H1 (cell line): Measurements from ENCODE around the gene CLEC4F. TPM values are rescaled to one million over a fixed set of nuclear protein-coding genes. Genes with fewer than 3 reads are reported as not detected.

Experiments
- CTCF ChIA-PET: fragments of 300-600 bp; sonication (Branson Sonifier 250); formaldehyde crosslinking; loops from one replicate; lab custom pipeline; 2021; ENCODE audit not compliant: partially characterized antibody; lab: Charles Lee
- POLR2A ChIA-PET: fragments of 300-600 bp; sonication (Branson Sonifier 250); formaldehyde crosslinking; loops from one replicate; lab custom pipeline; 2021; ENCODE audit warnings: inconsistent platforms; ENCODE audit not compliant: partially characterized antibody; lab: Charles Lee
- DNase-seq, 2 experiments: peaks; one replicate each; pipeline versions ENCODE4 v3.0.0 to v3.0.0-alpha.2; 2010 to 2022; ENCODE audit warnings: low spot score in 2 of 2, low read depth in 1 of 2, mixed read lengths in 1 of 2
- FAIRE-seq: peaks from 2 replicates; lab custom pipeline; 2011; peaks lifted over from hg19 to GRCh38; lab: Jason Lieb, UNC
- H2AFZ ChIP-seq: 2 replicates; pipeline ENCODE4 v1.8.1; 2012; ENCODE audit warnings: low read length, inconsistent platforms
- H2AK5ac ChIP-seq: 2 replicates; pipeline ENCODE4 v1.6.1; 2013; ENCODE audit warnings: low read depth, low read length
- H2BK120ac ChIP-seq: replicated peaks from 2 replicates; pipeline ENCODE3; 2013; ENCODE audit warnings: low read depth, low read length, inconsistent platforms
- H2BK12ac ChIP-seq: 2 replicates; pipeline ENCODE4 v1.6.1; 2013; ENCODE audit warnings: low read depth, low read length
- H2BK15ac ChIP-seq: 2 replicates; pipeline ENCODE4 v1.6.1; 2013; ENCODE audit warnings: low read length
- H2BK20ac ChIP-seq: 2 replicates; pipeline ENCODE4 v1.6.1; 2013; ENCODE audit warnings: low read length
- H2BK5ac ChIP-seq: 2 replicates; pipeline ENCODE4 v1.6.1; 2013; ENCODE audit warnings: low read depth, low read length
- H3K14ac ChIP-seq: 2 replicates; pipeline ENCODE4 v1.6.1; 2013; ENCODE audit warnings: inconsistent platforms; ENCODE audit not compliant: insufficient read length
- H3K18ac ChIP-seq: 2 replicates; pipeline ENCODE4 v1.6.1; 2013; ENCODE audit warnings: low read length; ENCODE audit errors: extremely low read depth
- H3K23ac ChIP-seq: 2 replicates; pipeline ENCODE4 v1.6.1; 2013; ENCODE audit warnings: inconsistent platforms; ENCODE audit not compliant: insufficient read length
- H3K23me2 ChIP-seq: 2 replicates; pipeline ENCODE4 v1.6.1; 2013; ENCODE audit warnings: low read depth, low read length
- H3K27ac ChIP-seq: 2 replicates; pipeline ENCODE4 v1.6.1; 2011; ENCODE audit warnings: low read depth, low read length, inconsistent platforms
- H3K27me3 ChIP-seq, 4 experiments: replicated peaks in 1 of 4; 1 replicate in 1 of 4; 2 replicates in 3 of 4; pipeline versions ENCODE4 v1.6.1 to v1.8.1; 2011 to 2013; ENCODE audit warnings: low read length in 3 of 4, mild to moderate bottlenecking in 3 of 4, inconsistent platforms in 2 of 4, mixed read lengths in 2 of 4, moderate library complexity in 1 of 4; ENCODE audit not compliant: control insufficient read depth in 3 of 4, insufficient read depth in 3 of 4; ENCODE audit errors: extremely low read depth in 1 of 4
- H3K36me3 ChIP-seq, 4 experiments: 2 replicates each; pipeline versions ENCODE4 v1.6.1 to v1.8.1; 2011 to 2013; ENCODE audit warnings: mild to moderate bottlenecking in 4 of 4, low read length in 3 of 4, moderate library complexity in 2 of 4, control low read depth in 1 of 4, inconsistent platforms in 1 of 4; ENCODE audit not compliant: insufficient read depth in 4 of 4, control insufficient read depth in 2 of 4
- H3K4ac ChIP-seq: replicated peaks from 2 replicates; pipeline ENCODE3; 2013; ENCODE audit warnings: low read length, low read depth, mixed read lengths, inconsistent platforms; ENCODE audit not compliant: insufficient read length
- H3K4me1 ChIP-seq, 4 experiments: replicated peaks in 1 of 4; 1 replicate in 1 of 4; 2 replicates in 3 of 4; pipeline versions ENCODE4 v1.6.1 to v1.8.1; 2011 to 2013; ENCODE audit warnings: low read length in 3 of 4, inconsistent platforms in 2 of 4, mixed read lengths in 1 of 4; ENCODE audit not compliant: insufficient read depth in 4 of 4, control insufficient read depth in 3 of 4
- H3K4me2 ChIP-seq, 2 experiments: 2 replicates each; pipeline versions ENCODE4 v1.6.1 to v1.8.1; 2011 to 2013; ENCODE audit warnings: low read depth in 2 of 2, low read length in 2 of 2, control low read depth in 1 of 2, inconsistent platforms in 1 of 2, mild to moderate bottlenecking in 1 of 2; ENCODE audit not compliant: insufficient read depth in 1 of 2
- H3K4me3 ChIP-seq, 4 experiments: fragments of 200-600, 300-600 bp in 1 of 4; sonication (generic), shearing (Covaris generic), sonication (Bioruptor Twin) in 1 of 4; 2 replicates each; pipeline versions ENCODE4 v1.5.1 to v1.8.1; 2011 to 2016; ENCODE audit warnings: low read length in 4 of 4, low read depth in 3 of 4, control low read depth in 2 of 4, inconsistent platforms in 2 of 4, mild to moderate bottlenecking in 2 of 4, mixed read lengths in 1 of 4, moderate library complexity in 1 of 4; ENCODE audit not compliant: insufficient read depth in 2 of 4; ENCODE audit errors: extremely low read depth in 1 of 4
- H3K56ac ChIP-seq: replicated peaks from 2 replicates; pipeline ENCODE3; 2013; ENCODE audit warnings: low read depth, mild to moderate bottlenecking, mixed read lengths, low read length, inconsistent platforms; ENCODE audit not compliant: insufficient read length
- H3K79me1 ChIP-seq: 2 replicates; pipeline ENCODE4 v1.6.1; 2013; ENCODE audit warnings: low read depth, low read length, control low read depth
- H3K79me2 ChIP-seq, 2 experiments: 2 replicates each; pipeline versions ENCODE4 v1.6.1 to v1.8.1; 2012 to 2013; ENCODE audit warnings: low read length in 2 of 2, mild to moderate bottlenecking in 2 of 2, inconsistent platforms in 1 of 2; ENCODE audit not compliant: insufficient read depth in 2 of 2, control insufficient read depth in 1 of 2
- H3K9ac ChIP-seq, 4 experiments: replicated peaks in 1 of 4; 1 replicate in 1 of 4; 2 replicates in 3 of 4; pipeline versions ENCODE4 v1.6.1 to v1.8.1; 2011 to 2013; ENCODE audit warnings: low read depth in 3 of 4, low read length in 3 of 4, control low read depth in 2 of 4, mild to moderate bottlenecking in 2 of 4, moderate library complexity in 2 of 4, inconsistent platforms in 1 of 4; ENCODE audit errors: extremely low read depth in 1 of 4
- H3K9me3 ChIP-seq, 2 experiments: 2 replicates each; pipeline versions ENCODE4 v1.6.1 to v1.8.1; 2012 to 2013; ENCODE audit warnings: mild to moderate bottlenecking in 2 of 2, moderate library complexity in 2 of 2, control low read depth in 1 of 2, inconsistent platforms in 1 of 2, low read depth in 1 of 2, low read length in 1 of 2, mixed read lengths in 1 of 2; ENCODE audit not compliant: insufficient read depth in 2 of 2
- H4K20me1 ChIP-seq, 2 experiments: replicated peaks in 1 of 2; 2 replicates each; pipeline versions ENCODE3 to v1.8.1; 2011 to 2013; ENCODE audit warnings: inconsistent platforms in 2 of 2, low read length in 2 of 2, mild to moderate bottlenecking in 1 of 2; ENCODE audit not compliant: insufficient read depth in 2 of 2, control insufficient read depth in 1 of 2
- H4K5ac ChIP-seq: 2 replicates; pipeline ENCODE4 v1.6.1; 2013; ENCODE audit warnings: low read length, low read depth, mixed read lengths, inconsistent platforms; ENCODE audit not compliant: insufficient read length
- H4K8ac ChIP-seq: 2 replicates; pipeline ENCODE4 v1.8.0; 2013; ENCODE audit warnings: mild to moderate bottlenecking, moderate library complexity, low read length, inconsistent platforms; ENCODE audit not compliant: insufficient read depth; ENCODE audit errors: extremely low read depth
- H4K91ac ChIP-seq: replicated peaks from 2 replicates; pipeline ENCODE3; 2013; ENCODE audit warnings: low read length, mixed read lengths, inconsistent platforms; ENCODE audit not compliant: insufficient read length
- BACH1 ChIP-seq: IDR thresholded peaks from 2 replicates; pipeline ENCODE4 v1.6.1; 2012; ENCODE audit warnings: low read length, improper control_type of control experiment
- BRCA1 ChIP-seq: IDR thresholded peaks from 2 replicates; pipeline ENCODE4 v1.6.1; 2012; ENCODE audit warnings: low read depth, low read length, improper control_type of control experiment
- GTF2F1 ChIP-seq: IDR thresholded peaks from 2 replicates; pipeline ENCODE4 v1.6.1; 2012; ENCODE audit warnings: low read depth, low read length, improper control_type of control experiment, borderline replicate concordance
- HDAC2 ChIP-seq, 2 experiments: fragments of 300-600 bp in 1 of 2; sonication (generic) in 1 of 2; IDR thresholded peaks; 2 replicates each; pipeline ENCODE4 v1.6.1; 2011 to 2012; ENCODE audit warnings: low read depth in 2 of 2, low read length in 2 of 2, mild to moderate bottlenecking in 2 of 2, moderate library complexity in 2 of 2, borderline replicate concordance in 1 of 2, inconsistent platforms in 1 of 2
- JUND ChIP-seq: IDR thresholded peaks from 2 replicates; pipeline ENCODE4 v1.6.1; 2011; ENCODE audit warnings: mild to moderate bottlenecking, improper control_type of control experiment, low read length
- KDM5A ChIP-seq: fragments of 200-600 bp; IDR thresholded peaks from 2 replicates; pipeline ENCODE4 v1.7.1; 2012; ENCODE audit warnings: mild to moderate bottlenecking, low read length, inconsistent platforms, mixed read lengths
- MAX ChIP-seq: IDR thresholded peaks from 2 replicates; pipeline ENCODE4 v1.6.1; 2012; ENCODE audit warnings: inconsistent platforms
- PHF8 ChIP-seq: fragments of 200-600 bp; sonication (generic); conservative IDR thresholded peaks from 2 replicates; pipeline ENCODE4 v1.7.1; 2012; ENCODE audit warnings: low read depth, mild to moderate bottlenecking, inconsistent platforms, low read length, moderate library complexity
- SP4 ChIP-seq: IDR thresholded peaks from 2 replicates; pipeline ENCODE4 v1.6.1; 2012; ENCODE audit warnings: low read length, inconsistent platforms
- TBP ChIP-seq: IDR thresholded peaks from 2 replicates; pipeline ENCODE4 v1.6.1; 2011; ENCODE audit warnings: low read depth, low read length, improper control_type of control experiment
- TCF12 ChIP-seq: IDR thresholded peaks from 2 replicates; pipeline ENCODE4 v1.6.1; 2011; ENCODE audit warnings: low read depth, mild to moderate bottlenecking, low read length
- YY1 ChIP-seq: IDR thresholded peaks from 2 replicates; pipeline ENCODE4 v1.6.1; 2011; ENCODE audit warnings: low read depth, mild to moderate bottlenecking, low read length
- WGBS, 2 experiments: shearing (Covaris generic) in 1 of 2; methylation state at CpG; one replicate each; pipeline versions ENCODE4 v1.1.6 to v1.1.7; 2013 to 2015; ENCODE audit warnings: low lambda C conversion rate in 2 of 2, mixed read lengths in 2 of 2, inconsistent platforms in 1 of 2, low coverage in 1 of 2, missing lambda C conversion rate in 1 of 2; ENCODE audit not compliant: insufficient replicate concordance in 2 of 2, insufficient coverage in 1 of 2, insufficient read length in 1 of 2; ENCODE audit errors: extremely low coverage in 1 of 2, missing lambda C conversion rate in 1 of 2; 5-methylcytosine and 5-hydroxymethylcytosine counted together
- polyA plus RNA-seq, 7 experiments: library from polyadenylated mRNA; depleted of rRNA in 3 of 7; stranded (reverse) in 5 of 7; unstranded in 2 of 7; fragments of >200 nt in 5 of 7; fragments of 200-250 nt in 2 of 7; gene quantifications; 1 replicate in 5 of 7; 2 replicates in 1 of 7; 4 replicates in 1 of 7; pipeline versions ENCODE4 v1.2.1 to v1.2.3, GENCODE V29; 2011 to 2013; ENCODE audit warnings: missing spikeins in 2 of 7, mixed read lengths in 2 of 7
- total RNA-seq: library from RNA; stranded (reverse); fragmentation: NEBNext Ultra II Directional; extraction: Animal tissue kit (Norgen Biotek cat#: 25700); gene quantifications from 2 replicates; pipeline ENCODE4 v1.2.1, GENCODE V29; 2021

Gene CLEC4F
- total and polyA plus RNA-seq, 2 of the 8 experiments (the other 6 are each of a cell fraction or from before 2014, with no cell fraction given): not detected

- Histone ChIP-seq H4K5ac (no peak overlapping the region), H3K56ac (no peak overlapping the region), H3K27ac (no peak overlapping the region), H2AK5ac (no peak overlapping the region), H3K4me3 (peak overlapping the region in 2 of 4 experiments; percentile 19 to 54; a peak in 5 of 8 replicates), H2BK120ac (no peak overlapping the region), H3K36me3 (no peaks in the 10 kb centered on the region), H4K91ac (no peak overlapping the region), H2BK15ac (no peak overlapping the region), H3K4me2 (peak overlapping the region; percentile 41 to 77), H3K79me2 (no peaks in the 10 kb centered on the region), H3K18ac (no peak overlapping the region), H3K23me2 (no peaks in the 10 kb centered on the region; the same call in 1 of the 2 replicates), H3K23ac (no peak overlapping the region), H3K4me1 (peaks cover 0 to 3% (median 0%) of the 10 kb centered on the region in 4 experiments; a peak in 1 of 7 replicates), H3K9ac (no peak overlapping the region), H2BK12ac (no peak overlapping the region), H3K27me3 (peaks cover 35 to 58% (median 42%) of the 10 kb centered on the region in 4 experiments), H3K14ac (no peak overlapping the region), H4K20me1 (no peaks in the 10 kb centered on the region), H3K79me1 (no peaks in the 10 kb centered on the region), H2BK20ac (no peak overlapping the region), H3K9me3 (no peaks in the 10 kb centered on the region; a peak in 1 of 4 replicates), H3K4ac (no peak overlapping the region), H2AFZ (no peak overlapping the region), H4K8ac (no peak overlapping the region), H2BK5ac (no peak overlapping the region)
- CTCF ChIA-PET: interaction anchor here (0.7 to 13.4 kb wide), 46 partner anchors 9 to 473 kb away, joined by 3 to 117 read pairs (median 5); partner anchors contain the start of genes ADD2 and ATP6V1B1
- peak; percentile 57 to 84 for DNase-seq
- peak; percentile 94 for FAIRE-seq
- POLR2A ChIA-PET: interaction anchor here (1.5 kb wide), 1 partner anchor 20 kb away, joined by 4 read pairs; no protein-coding TSS in a partner anchor
- 11% methylated on average over 33 of the region's 33 CpGs; no CpG with 5 or more reads in 1 of the 2 experiments for WGBS, 2 experiments
- TF ChIP-seq BACH1 (no peak), SP4 (no peak), KDM5A (no peak), YY1 (peak; percentile 44; the same call in 1 of the 2 replicates), GTF2F1 (no peak), BRCA1 (no peak), MAX (0 out of 2 replicates have a peak, but pooled peaks have one; percentile 5), HDAC2 (IDR thresholded peaks at IDR 0.05; ENCODE audit: borderline replicate concordance in 1 of 2, low read depth in 2 of 2, low read length in 2 of 2) (no peak), JUND (no peak), TCF12 (0 out of 2 replicates have a peak, but pooled peaks have one; percentile 4), PHF8 (no peak), TBP (peak; percentile 69; the same call in 1 of the 2 replicates)
Measured at GRCh38 chr2:70789304-70790135, 30.9 kb downstream of the CLEC4F start.
